Neural cell (in vitro differentiated cells): ENCODE data around the gene TPSG1. TPM values are rescaled to one million over a fixed set of nuclear protein-coding genes. Genes with fewer than 3 reads are reported as not detected.

Source experiments
- H2AFZ ChIP-seq: fragments of 200-600, 300-800 bp; sonication (generic), shearing (Covaris generic); 2 replicates; pipeline ENCODE4 v1.6.0; 2014; ENCODE audit warnings: low read depth, mild to moderate bottlenecking, antibody characterized with exemption, low read length, moderate library complexity
- H3F3A ChIP-seq: fragments of 200-600 bp; shearing (Covaris generic); 2 replicates; pipeline ENCODE4 v1.6.1; 2016; ENCODE audit warnings: mild to moderate bottlenecking, moderate library complexity, mixed read lengths, antibody characterized with exemption, low read length; ENCODE audit not compliant: insufficient read depth, poor library complexity, severe bottlenecking
- H3K27ac ChIP-seq: fragments of 200-600, 300-800 bp; sonication (generic), shearing (Covaris generic); 2 replicates; pipeline ENCODE4 v1.5.1; 2014; ENCODE audit warnings: mild to moderate bottlenecking, low read length, moderate library complexity
- H3K27me3 ChIP-seq: fragments of 300-800, 200-600 bp; sonication (generic), shearing (Covaris generic); 2 replicates; pipeline ENCODE4 v1.6.0; 2014; ENCODE audit warnings: mild to moderate bottlenecking, low read depth, low read length, moderate library complexity; ENCODE audit not compliant: insufficient read depth
- H3K36me3 ChIP-seq: fragments of 300-800, 200-600 bp; sonication (generic), shearing (Covaris generic); 2 replicates; pipeline ENCODE4 v1.5.1; 2014; ENCODE audit warnings: mild to moderate bottlenecking, antibody characterized with exemption, low read length, moderate library complexity; ENCODE audit not compliant: insufficient read depth
- H3K4me2 ChIP-seq: fragments of 300-800, 200-600 bp; sonication (generic), shearing (Covaris generic); 2 replicates; pipeline ENCODE4 v1.6.0; 2014; ENCODE audit warnings: mild to moderate bottlenecking, low read length
- H3K4me3 ChIP-seq: fragments of 300-800, 200-600 bp; sonication (generic), shearing (Covaris generic); 2 replicates; pipeline ENCODE4 v1.5.1; 2014; ENCODE audit warnings: mild to moderate bottlenecking, low read length, moderate library complexity
- H3K79me2 ChIP-seq: fragments of 200-600 bp; shearing (Covaris generic); replicated peaks from 2 replicates; pipeline ENCODE4 v1.6.0; 2014; ENCODE audit warnings: mild to moderate bottlenecking, low read length, moderate library complexity; ENCODE audit not compliant: insufficient read depth
- H3K9ac ChIP-seq: fragments of 300-800, 200-600 bp; sonication (generic), shearing (Covaris generic); 2 replicates; pipeline ENCODE4 v1.6.1; 2016; ENCODE audit warnings: mild to moderate bottlenecking, low read length, mixed read lengths
- H3K9me2 ChIP-seq: fragments of 200-600 bp; shearing (Covaris generic); 2 replicates; pipeline ENCODE4 v1.6.1; 2016; ENCODE audit warnings: mild to moderate bottlenecking, low read length, mixed read lengths; ENCODE audit not compliant: insufficient read depth
- H3K9me3 ChIP-seq: fragments of 200-600, 300-800 bp; sonication (generic), shearing (Covaris generic); 2 replicates; pipeline ENCODE4 v1.6.1; 2016; ENCODE audit warnings: mild to moderate bottlenecking, mixed run types, low read length, moderate library complexity, mixed read lengths
- H4K20me1 ChIP-seq: fragments of 200-600 bp; shearing (Covaris generic); 2 replicates; pipeline ENCODE4 v1.6.1; 2016; ENCODE audit warnings: mild to moderate bottlenecking, mixed run types; ENCODE audit not compliant: insufficient read depth
- CTCF ChIP-seq: fragments of 450-650 bp; IDR thresholded peaks from 2 replicates; pipeline ENCODE4 v1.5.1; 2014; ENCODE audit warnings: antibody characterized with exemption, mild to moderate bottlenecking, moderate library complexity; ENCODE audit not compliant: poor library complexity, severe bottlenecking
- EP300 ChIP-seq: fragments of 450-650 bp; conservative IDR thresholded peaks from 2 replicates; pipeline ENCODE4 v1.6.1; 2014; ENCODE audit warnings: antibody characterized with exemption, mild to moderate bottlenecking, moderate library complexity; ENCODE audit not compliant: poor library complexity, severe bottlenecking
- EZH2 ChIP-seq: fragments of 200-600, 300-800 bp; shearing (Covaris generic), sonication (generic); IDR thresholded peaks from 2 replicates; pipeline ENCODE4 v1.6.1; 2014; ENCODE audit warnings: antibody characterized with exemption, low read length, borderline replicate concordance, mild to moderate bottlenecking; ENCODE audit not compliant: insufficient read depth, poor library complexity, severe bottlenecking
- MXI1 ChIP-seq: fragments of 450-650 bp; conservative IDR thresholded peaks from 2 replicates; pipeline ENCODE4 v1.6.1; 2014; ENCODE audit warnings: antibody characterized with exemption, mild to moderate bottlenecking; ENCODE audit not compliant: poor library complexity, severe bottlenecking
- POLR2AphosphoS5 ChIP-seq: IDR thresholded peaks from 2 replicates; pipeline ENCODE4 v1.6.1; 2012
- RAD21 ChIP-seq: fragments of 450-650 bp; conservative IDR thresholded peaks from 2 replicates; pipeline ENCODE4 v1.6.1; 2014; ENCODE audit warnings: antibody characterized with exemption, mild to moderate bottlenecking, moderate library complexity
- REST ChIP-seq: IDR thresholded peaks from 2 replicates; pipeline ENCODE4 v1.6.1; 2012; ENCODE audit warnings: borderline replicate concordance
- SMC3 ChIP-seq: fragments of 450-650 bp; conservative IDR thresholded peaks from 2 replicates; pipeline ENCODE4 v1.6.1; 2014; ENCODE audit warnings: antibody characterized with exemption, mild to moderate bottlenecking, moderate library complexity; ENCODE audit not compliant: poor library complexity
- TAF1 ChIP-seq: IDR thresholded peaks from 2 replicates; pipeline ENCODE4 v1.6.1; 2012; ENCODE audit warnings: low read depth
- polyA plus RNA-seq: library from polyadenylated mRNA; depleted of rRNA; stranded (reverse); fragments of >200 nt; gene quantifications from 2 replicates; pipeline ENCODE4 v1.2.3, GENCODE V29; 2014

TPSG1 gene
- polyA plus RNA-seq, 1 donor from 2014 or later, result not detected

- Histone ChIP-seq H3K36me3 (no peaks in the 10 kb centered on the region), H3K4me3 (no peak overlapping the region), H4K20me1 (no peaks in the 10 kb centered on the region), H3K4me2 (no peak overlapping the region), H3K27me3 (no peaks in the 10 kb centered on the region), H3K79me2 (no peaks in the 10 kb centered on the region), H3K27ac (no peak overlapping the region), H2AFZ (no peak overlapping the region), H3K9me2 (no peaks in the 10 kb centered on the region), H3F3A (no peaks in the 10 kb centered on the region), H3K9me3 (no peaks in the 10 kb centered on the region), H3K9ac (no peak overlapping the region)
- TF ChIP-seq REST, result no peak
- TF ChIP-seq RAD21, result no peak
- TF ChIP-seq EP300, result no peak
- no peak for TF ChIP-seq MXI1
- TF ChIP-seq TAF1, result no peak
- TF ChIP-seq SMC3, result no peak
- no peak for TF ChIP-seq EZH2
- no peak for TF ChIP-seq CTCF
- no peak for TF ChIP-seq POLR2AphosphoS5
These were observed 44.3 kb downstream of the TPSG1 start for GRCh38 chr16:1180549-1181403.

- Histone ChIP-seq H4K20me1 (no peaks in the 10 kb centered on the region), H3K36me3 (no peaks in the 10 kb centered on the region), H3K9ac (no peak overlapping the region), H3F3A (no peaks in the 10 kb centered on the region), H3K4me3 (no peak overlapping the region), H3K9me3 (no peaks in the 10 kb centered on the region), H3K27me3 (no peaks in the 10 kb centered on the region), H3K4me2 (no peak overlapping the region), H3K79me2 (no peaks in the 10 kb centered on the region), H3K9me2 (no peaks in the 10 kb centered on the region), H2AFZ (no peak overlapping the region), H3K27ac (no peak overlapping the region)
- TF ChIP-seq POLR2AphosphoS5 (no peak), EZH2 (no peak), SMC3 (no peak), REST (no peak), CTCF (no peak), RAD21 (no peak), MXI1 (no peak), EP300 (no peak), TAF1 (no peak)
These were observed 46.7 kb downstream of the TPSG1 start for GRCh38 chr16:1178295-1178910.
